ENCODE data around the gene ADARB2.

ADARB2 gene

DNA sequence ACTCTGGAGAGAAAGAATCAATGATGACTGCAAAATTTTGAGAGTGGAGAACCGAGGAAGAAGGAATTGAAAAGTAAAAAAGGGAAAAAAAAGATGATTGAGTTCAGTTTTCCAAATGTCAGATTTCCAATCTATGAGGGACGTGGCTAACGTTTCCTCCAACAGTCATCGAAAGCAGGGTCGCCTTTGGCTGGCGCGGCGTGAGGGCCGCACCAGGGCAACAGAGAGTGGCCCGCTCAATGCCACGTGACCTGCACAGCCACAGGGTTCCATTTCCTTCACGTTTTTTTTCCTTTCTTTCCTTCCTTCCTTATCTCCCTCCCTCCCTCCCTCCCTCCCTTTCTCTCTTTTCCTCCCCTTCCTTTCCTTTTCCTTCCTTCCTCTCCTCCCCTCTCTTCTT lies 579.3 kb downstream of the ADARB2 start:
- Mint-ChIP-seq H3K36me3 (no peaks in the 10 kb centered on the region), H3K27ac (no peak overlapping the region), H3K4me1 (no peaks in the 10 kb centered on the region), H3K4me3 (no peak overlapping the region), H3K9me3 (peaks cover 0 to 3% of the 10 kb centered on the region in 2 donors), H3K27me3 (peaks cover 14 to 22% of the 10 kb centered on the region in 2 donors)
- ATAC-seq (replicated peaks) (no peak), DNase-seq (no peak)

DNA sequence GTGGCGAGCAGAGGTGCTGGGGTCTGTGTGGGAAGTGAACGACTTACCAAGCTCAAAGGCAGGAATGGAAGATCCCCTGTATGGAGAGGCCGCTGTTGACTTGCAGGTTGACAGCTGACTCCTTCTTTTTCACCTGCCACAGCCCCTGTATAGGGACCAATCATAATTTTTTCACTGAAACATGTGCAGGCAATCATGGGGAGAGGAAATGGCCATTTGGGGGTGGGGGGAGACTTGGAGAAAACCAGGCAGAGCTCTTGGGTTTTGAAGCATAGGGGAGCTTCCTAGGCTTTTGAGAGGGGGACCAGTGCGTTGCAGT lies 579.8 kb downstream of the ADARB2 start:
- no peak for ATAC-seq (replicated peaks)
- Mint-ChIP-seq H3K27me3 (peaks cover 14 to 18% of the 10 kb centered on the region in 2 donors), H3K27ac (no peak overlapping the region), H3K4me1 (no peaks in the 10 kb centered on the region), H3K4me3 (no peak overlapping the region), H3K36me3 (no peaks in the 10 kb centered on the region), H3K9me3 (peaks cover 0 to 3% of the 10 kb centered on the region in 2 donors)
- no peak for DNase-seq

GRCh38 chr10:1156921-1157614 lies 580.3 kb downstream of the ADARB2 start:
- Mint-ChIP-seq H3K4me1 (no peaks in the 10 kb centered on the region), H3K27me3 (peaks cover 14 to 18% of the 10 kb centered on the region in 2 donors), H3K36me3 (no peaks in the 10 kb centered on the region), H3K27ac (no peak overlapping the region), H3K4me3 (no peak overlapping the region), H3K9me3 (peaks cover 0 to 3% of the 10 kb centered on the region in 2 donors)
- DNase-seq: no peak
- ATAC-seq (replicated peaks): no peak

DNA sequence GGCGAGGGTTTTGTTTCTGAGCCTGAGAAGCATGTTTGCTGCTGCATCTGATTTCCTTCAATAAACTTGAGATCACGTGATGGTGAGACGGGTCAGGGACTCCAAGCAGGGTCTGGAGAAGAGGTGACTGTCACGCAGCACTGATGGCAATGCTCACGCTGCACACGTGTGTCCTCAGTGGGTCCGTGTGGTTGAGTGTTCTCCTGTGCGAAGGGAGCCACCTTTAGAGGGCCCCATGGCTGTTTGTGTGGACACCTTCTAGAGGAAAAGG lies 580.8 kb downstream of the ADARB2 start:
- Mint-ChIP-seq H3K27me3 (peaks cover 14 to 18% of the 10 kb centered on the region in 2 donors), H3K9me3 (peaks cover 0 to 3% of the 10 kb centered on the region in 2 donors), H3K27ac (no peak overlapping the region), H3K4me3 (no peak overlapping the region), H3K4me1 (no peaks in the 10 kb centered on the region), H3K36me3 (no peaks in the 10 kb centered on the region)
- no peak for ATAC-seq (replicated peaks)
- no peak for DNase-seq

GRCh38 chr10:1155791-1156615 lies 581.3 kb downstream of the ADARB2 start:
- Mint-ChIP-seq H3K36me3 (no peaks in the 10 kb centered on the region), H3K4me3 (no peak overlapping the region), H3K4me1 (no peaks in the 10 kb centered on the region), H3K27ac (no peak overlapping the region), H3K9me3 (peaks cover 0 to 3% of the 10 kb centered on the region in 2 donors), H3K27me3 (peaks cover 14 to 18% of the 10 kb centered on the region in 2 donors)
- ATAC-seq (replicated peaks) (no peak), DNase-seq (no peak)

- Mint-ChIP-seq H3K4me3 (no peak overlapping the region), H3K36me3 (no peaks in the 10 kb centered on the region), H3K27me3 (peaks cover 14 to 26% of the 10 kb centered on the region in 2 donors), H3K27ac (no peak overlapping the region), H3K9me3 (no peaks in the 10 kb centered on the region), H3K4me1 (no peaks in the 10 kb centered on the region)
- no peak for ATAC-seq (replicated peaks)
- DNase-seq: no peak
These were observed 582.6 kb downstream of the ADARB2 start for GRCh38 chr10:1154531-1155295.

- Mint-ChIP-seq H3K4me1 (no peaks in the 10 kb centered on the region), H3K4me3 (no peak overlapping the region), H3K9me3 (no peaks in the 10 kb centered on the region), H3K27me3 (peaks cover 14 to 28% of the 10 kb centered on the region in 2 donors), H3K27ac (no peak overlapping the region), H3K36me3 (no peaks in the 10 kb centered on the region)
- no peak for ATAC-seq (replicated peaks)
- no peak for DNase-seq
These were observed 583.4 kb downstream of the ADARB2 start for GRCh38 chr10:1153805-1154351.

DNA sequence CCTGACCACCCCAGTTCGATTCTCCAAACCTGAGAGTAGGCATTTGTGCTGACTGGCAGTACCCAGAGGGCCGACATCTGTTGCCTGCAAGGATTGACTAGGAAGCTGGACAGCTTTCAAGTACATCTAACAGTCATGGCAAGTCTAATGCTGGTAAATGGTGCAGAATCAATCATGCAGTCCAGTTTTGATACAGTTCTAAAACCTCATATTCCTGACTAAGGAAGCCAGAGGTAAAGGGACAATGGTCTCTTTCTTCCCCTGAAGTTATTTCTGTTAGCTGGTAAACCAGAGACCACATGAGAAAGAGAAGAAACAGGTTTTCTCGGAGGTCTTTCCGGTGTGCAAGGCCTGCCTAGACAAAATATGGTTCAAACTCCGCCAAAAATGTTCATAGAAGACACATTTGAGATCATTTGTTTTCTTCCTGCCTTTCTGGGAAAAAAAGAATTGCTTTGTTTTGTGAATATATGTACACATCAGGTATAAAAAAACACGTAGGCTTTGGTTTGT lies 584.0 kb downstream of the ADARB2 start:
- peaks cover 11 to 28% of the 10 kb centered on the region in 2 donors for H3K27me3 Mint-ChIP-seq
- no peak for DNase-seq
- no peaks in the 10 kb centered on the region for H3K36me3 Mint-ChIP-seq
- no peak overlapping the region for H3K4me3 Mint-ChIP-seq
- H3K9me3 Mint-ChIP-seq: no peaks in the 10 kb centered on the region
- no peaks in the 10 kb centered on the region for H3K4me1 Mint-ChIP-seq
- no peak overlapping the region for H3K27ac Mint-ChIP-seq
- ATAC-seq (replicated peaks): no peak

DNA sequence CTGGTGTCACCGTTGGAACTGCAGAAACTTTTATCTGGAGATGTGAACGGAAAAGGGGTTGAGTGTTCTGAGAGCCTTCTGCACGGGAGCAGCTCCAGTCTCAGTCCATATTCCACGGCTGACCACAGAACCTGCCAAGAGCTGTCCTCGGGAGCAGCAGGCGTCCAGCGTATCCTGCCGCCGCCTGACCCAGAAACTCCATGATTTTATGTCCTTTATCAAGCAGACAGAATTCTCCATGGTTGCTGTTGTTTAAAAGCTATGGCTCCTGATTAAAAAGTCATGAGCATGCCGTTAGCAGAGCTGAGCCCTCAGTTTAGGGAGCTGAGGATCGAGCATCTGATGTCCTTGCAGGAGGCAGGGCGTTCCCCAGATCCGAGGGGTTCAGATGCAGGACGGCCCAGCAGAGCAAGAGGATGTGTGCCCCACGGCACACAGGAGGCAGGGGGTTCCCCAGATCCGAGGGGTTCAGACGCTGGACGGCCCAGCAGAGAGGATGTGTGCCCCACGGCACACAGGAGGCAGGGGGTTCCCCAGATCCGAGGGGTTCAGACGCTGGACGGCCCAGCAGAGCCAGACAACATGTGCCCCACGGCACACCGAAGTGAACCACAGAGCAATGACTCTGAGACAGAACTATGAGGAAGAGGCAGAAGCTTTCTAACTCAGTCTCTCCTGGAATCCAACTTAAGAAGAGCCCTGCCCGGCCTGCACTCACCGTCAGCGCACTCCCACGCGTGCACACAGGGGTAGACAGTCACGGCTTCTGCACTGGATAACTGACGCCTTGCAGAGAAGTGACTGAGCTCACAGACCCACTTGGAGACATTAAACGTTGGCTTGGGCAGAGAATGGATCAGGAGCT lies 584.7 kb downstream of the ADARB2 start:
- Mint-ChIP-seq H3K4me3 (no peak overlapping the region), H3K4me1 (no peaks in the 10 kb centered on the region), H3K36me3 (no peaks in the 10 kb centered on the region), H3K9me3 (no peaks in the 10 kb centered on the region), H3K27me3 (peaks cover 12 to 24% of the 10 kb centered on the region in 2 donors), H3K27ac (no peak overlapping the region)
- ATAC-seq (replicated peaks): no peak
- no peak for DNase-seq

- H3K4me3 Mint-ChIP-seq: no peak overlapping the region
These were observed 586.0 kb downstream of the ADARB2 start for GRCh38 chr10:1151076-1152033.

GRCh38 chr10:1150638-1150955 lies 586.7 kb downstream of the ADARB2 start:
- Mint-ChIP-seq H3K4me3 (no peak overlapping the region), H3K36me3 (peaks cover 5 to 6% of the 10 kb centered on the region in 2 donors), H3K27ac (no peak overlapping the region), H3K9me3 (peaks cover 10 to 13% of the 10 kb centered on the region in 2 donors), H3K27me3 (peaks cover 13 to 23% of the 10 kb centered on the region in 2 donors), H3K4me1 (no peaks in the 10 kb centered on the region)
- ATAC-seq (replicated peaks) (no peak), DNase-seq (no peak)

More at GRCh38 chr10:1151076-1152033, 586.0 kb downstream of the ADARB2 start:
- DNase-seq (no peak), ATAC-seq (replicated peaks) (no peak)
- Mint-ChIP-seq H3K9me3 (peaks cover 7% of the 10 kb centered on the region in 2 donors), H3K36me3 (peaks cover 5 to 6% of the 10 kb centered on the region in 2 donors), H3K4me1 (no peaks in the 10 kb centered on the region), H3K27ac (no peak overlapping the region), H3K27me3 (peaks cover 13 to 23% of the 10 kb centered on the region in 2 donors)

DNA sequence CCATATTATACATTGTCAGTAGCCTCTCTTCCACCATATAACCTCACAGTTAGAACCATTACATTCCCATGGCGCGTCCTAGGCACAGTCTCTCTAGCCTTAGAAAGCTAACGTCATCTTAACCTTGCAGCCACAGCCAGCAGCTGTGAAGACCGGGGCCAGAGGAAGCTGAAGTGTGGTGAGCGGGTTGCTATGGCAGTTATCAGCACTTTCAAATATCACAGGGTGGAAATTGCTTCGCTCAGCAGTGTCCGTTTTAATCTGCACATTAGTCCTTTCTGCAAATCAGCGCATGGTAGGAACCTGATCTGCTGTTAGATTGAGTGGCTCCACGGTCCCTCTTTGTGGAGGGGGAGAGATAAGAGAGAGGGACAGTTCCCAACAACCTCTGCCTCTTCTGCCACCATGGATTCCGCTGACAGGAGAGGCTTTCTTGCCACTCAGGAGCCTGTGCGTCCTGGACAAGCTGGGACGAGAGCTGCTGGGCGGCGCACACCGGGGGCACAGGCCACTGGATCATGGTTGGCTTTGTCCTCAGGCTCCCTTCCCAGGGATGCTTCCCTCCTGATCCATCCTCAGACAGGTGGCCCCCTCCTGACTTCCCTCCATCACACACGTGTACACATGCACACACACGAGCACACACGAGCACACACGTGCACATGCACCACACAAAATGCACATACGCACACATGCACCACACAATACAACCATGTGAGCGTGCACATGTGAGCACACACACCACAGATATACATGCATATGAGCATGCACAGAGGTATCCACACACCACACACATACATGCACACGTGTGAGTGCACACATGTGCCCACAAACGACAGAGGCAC lies 587.3 kb downstream of the ADARB2 start:
- no peak for ATAC-seq (replicated peaks)
- no peak for DNase-seq

More for the DNA sequence above, 587.3 kb downstream of the ADARB2 start:
- peaks cover 13 to 23% of the 10 kb centered on the region in 2 donors for H3K27me3 Mint-ChIP-seq
- H3K4me3 Mint-ChIP-seq: no peak overlapping the region
- no peak overlapping the region for H3K27ac Mint-ChIP-seq
- no peaks in the 10 kb centered on the region for H3K4me1 Mint-ChIP-seq
- peaks cover 10 to 13% of the 10 kb centered on the region in 2 donors for H3K9me3 Mint-ChIP-seq
- H3K36me3 Mint-ChIP-seq: peaks cover 5 to 6% of the 10 kb centered on the region in 2 donors
